ENCODE data around the gene TSHZ2.
"Not testable (repeated sequence)": the region's sequence is repeated elsewhere in the genome, so short reads cannot be mapped to it uniquely, and the experiment has no call there.

Gene TSHZ2

DNA sequence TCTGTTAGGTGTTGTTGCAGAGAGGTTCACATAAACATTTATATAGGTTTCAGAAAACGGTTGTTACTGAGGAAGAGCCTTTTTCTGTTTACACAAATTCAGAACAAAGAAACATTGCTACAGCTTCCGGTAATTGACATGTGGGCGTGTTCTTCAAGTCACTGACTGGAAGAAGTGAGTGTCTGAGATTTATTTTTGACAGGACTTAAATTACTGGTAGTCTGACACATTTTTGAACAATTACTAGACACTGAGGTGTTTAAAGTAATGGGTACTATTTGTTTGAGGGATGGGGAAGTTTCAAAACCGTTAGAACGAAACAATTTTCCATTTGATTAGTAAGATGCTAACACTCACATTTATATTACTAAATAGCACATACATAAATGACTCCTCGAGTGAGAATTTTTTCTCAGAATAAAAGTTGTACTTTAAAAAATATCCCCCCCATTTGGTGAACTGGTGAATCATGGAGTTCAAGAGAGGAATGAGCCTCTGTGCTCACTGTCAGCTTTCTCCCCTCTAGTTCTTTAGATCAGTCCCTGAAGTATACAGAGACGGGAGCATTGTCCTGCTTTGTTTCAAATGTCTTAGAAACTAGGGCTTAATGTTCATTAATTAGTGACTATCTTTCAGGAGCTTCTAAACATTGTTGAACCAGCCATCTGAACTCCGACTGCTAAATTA, 98.7 kb downstream of the TSHZ2 start:
- no peak for DNase-seq

DNA sequence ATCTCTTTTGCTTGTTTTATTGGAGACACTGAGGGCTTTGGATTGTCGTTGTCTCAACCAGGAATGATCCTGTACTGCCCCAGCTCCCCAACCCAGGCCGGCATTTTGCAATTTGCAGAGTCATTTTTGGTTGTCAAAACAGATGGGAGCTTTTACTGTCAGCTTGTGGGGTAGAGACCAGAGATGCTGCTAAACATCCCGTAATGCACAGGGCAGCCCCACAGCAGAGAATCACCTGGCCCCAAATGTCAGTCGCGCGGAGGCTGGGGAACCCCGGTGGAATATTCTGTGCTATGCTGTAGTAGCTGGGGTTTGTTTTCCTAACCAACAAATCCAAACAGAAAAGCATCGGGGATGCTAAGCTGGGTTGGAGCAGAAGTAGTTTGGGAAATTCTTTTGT, 99.7 kb downstream of the TSHZ2 start:
- no peak for DNase-seq

DNA sequence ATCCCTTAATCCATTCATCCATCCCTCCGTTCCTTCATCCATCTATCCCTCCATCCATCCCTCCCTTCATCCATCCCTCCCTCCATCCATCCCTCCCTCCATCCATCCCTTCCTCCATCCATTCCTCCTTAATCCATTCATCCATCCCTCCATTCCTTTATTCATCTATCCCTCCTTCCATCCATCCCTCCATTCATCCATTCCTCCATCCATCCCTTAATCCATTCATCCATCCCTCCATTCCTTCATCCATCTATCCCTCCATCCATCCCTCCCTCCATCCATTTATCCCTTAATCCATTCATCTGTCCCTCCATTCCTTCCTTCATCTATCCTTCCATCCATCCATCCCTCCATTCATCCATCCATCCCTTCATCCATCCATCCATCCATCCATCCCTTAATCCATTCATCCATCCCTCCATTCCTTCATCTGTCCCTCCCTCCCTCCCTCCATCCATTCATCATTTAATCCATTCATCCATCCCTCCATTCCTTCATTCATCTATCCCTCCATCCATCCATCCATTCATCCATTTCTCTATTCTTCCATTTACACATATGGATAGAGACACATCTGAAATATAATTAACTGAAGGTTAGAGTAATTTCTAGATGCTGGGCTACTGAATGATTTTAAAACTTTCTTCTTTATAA, 100.9 kb downstream of the TSHZ2 start:
- no peak for DNase-seq

DNA sequence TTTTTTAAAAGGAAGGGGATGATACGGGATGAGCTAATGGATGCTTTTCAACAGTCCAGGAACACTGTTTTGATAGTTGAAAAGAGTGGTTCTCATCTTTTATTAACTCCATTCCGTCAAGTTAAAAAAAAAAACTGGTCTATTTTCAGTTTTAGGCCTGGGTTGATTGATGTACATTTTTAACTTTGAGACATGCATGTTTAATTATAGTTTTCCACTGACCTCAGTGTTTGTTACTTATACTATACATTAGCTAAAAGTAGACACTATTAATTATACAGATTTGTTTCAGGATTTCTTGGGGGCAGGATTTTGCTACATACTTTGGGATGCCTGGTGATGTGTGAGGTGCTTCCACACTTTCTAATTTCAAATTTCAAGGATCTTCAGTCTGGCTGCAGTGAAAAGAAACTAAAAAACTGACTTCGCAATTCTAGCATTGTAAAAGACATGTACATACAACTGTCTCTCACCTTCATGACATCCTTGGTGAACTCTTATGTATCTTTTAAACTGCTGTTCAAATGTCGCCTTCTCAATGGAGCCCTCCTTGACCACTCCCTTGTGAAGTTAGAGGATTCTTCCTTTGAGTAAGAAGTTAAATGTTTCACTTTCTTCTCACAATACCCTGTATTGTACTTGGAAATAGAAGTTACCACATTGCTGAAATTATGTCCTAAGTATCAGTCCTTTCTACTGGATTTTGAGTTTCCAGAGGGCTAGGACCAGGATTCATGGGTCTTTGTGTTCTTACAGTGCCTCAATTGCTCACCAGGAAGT, 101.7 kb downstream of the TSHZ2 start:
- DNase-seq, result no peak

DNA sequence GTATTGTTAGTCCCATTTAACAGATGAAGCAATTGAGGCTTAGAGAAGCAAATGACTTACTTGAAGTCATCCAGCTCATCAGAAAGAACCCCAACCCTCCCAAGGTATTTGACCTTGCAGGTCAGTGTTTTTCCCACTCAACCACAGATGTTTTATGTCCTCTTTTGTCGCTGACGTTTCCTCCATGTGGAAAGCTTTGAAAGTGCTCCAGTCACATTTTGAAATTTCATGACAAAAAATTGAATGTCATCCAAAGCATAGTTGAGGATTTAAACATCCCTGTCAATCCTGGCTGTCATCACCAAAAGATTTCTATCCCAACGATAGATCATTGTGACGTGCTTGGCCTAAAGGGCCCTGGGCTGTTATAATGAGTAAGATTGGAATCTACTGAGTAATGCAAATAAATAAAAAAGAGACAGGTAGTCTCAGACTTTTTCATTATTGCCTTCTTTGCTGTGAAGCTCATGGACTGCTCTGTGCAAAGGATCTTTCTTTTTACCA, 102.7 kb downstream of the TSHZ2 start:
- no peak for DNase-seq

DNA sequence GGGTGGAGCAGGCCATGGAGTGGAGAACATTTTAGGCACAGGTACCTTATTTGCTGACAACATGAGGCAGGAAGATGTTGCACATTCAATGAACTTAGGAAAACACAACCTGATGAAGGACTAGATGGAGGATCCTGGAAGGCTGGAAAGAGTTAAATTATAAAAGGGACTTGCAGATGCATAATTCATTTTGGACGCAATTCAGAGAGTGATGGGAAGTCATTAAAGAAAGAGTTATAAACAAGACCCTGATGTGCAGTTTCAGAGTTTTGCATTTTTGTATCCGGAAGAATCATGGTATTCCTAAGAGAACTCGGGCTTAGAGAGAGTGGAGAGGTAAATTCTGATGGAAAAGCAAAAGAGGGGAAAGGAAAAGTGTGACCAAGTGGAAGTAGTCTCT, 104.5 kb downstream of the TSHZ2 start:
- no peak for DNase-seq

DNA sequence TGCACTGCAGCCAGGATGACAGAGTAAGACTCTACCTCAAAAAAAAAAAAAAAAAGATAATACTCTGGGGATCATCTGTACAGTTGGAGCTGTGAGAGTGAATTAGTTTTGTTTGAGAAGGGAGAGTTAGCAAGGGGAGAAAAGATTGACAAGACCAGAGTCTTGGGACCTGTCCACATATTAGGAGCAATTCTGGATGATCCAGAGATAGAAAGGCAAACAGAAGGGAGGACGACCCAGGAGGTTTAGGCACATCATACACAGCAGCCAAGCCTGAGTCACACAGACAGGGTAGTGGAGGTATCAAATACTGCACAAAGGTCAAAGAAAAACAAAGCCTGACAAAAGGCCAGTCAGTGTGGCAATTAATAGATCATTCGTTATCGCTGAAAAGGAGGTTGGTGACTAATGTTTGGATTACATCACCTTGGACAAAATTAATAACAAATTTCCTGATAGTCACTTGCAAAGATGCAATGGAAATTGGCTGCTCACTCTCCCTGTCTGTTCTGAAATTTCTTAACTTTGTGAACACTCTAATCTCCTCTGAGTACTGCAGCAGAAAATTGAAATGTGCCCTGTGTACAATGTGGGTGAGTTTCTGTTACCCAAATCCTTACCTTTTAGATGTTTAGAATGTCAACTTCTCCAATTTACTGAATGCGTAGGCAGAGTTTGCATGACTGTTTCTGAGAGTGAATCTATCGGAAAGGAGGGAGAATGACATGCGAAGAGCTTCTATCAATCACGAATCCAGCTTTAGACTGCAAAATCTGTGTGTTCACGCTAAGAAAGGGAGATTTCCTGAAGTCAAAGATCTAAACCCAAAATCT, 105.4 kb downstream of the TSHZ2 start:
- DNase-seq, result no peak

DNA sequence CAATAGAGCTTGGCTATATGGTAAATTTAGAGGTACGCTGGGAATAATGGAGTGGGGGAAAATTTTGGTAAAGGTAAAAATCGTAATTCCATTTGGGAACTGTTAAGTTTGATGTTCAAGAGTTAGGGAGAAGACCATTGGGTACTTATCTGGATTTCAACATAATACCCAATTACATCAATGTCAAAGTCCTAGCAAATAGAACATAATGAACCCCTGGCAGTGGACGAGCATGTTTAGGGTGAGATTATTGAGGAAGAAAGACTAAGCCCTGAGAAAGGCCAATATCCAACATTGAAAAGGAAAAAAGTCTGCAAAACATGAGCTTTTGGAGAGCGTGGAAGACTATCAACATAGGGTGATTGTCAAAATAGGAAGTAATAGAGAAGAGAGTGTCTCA, 106.6 kb downstream of the TSHZ2 start:
- no peak for DNase-seq

DNA sequence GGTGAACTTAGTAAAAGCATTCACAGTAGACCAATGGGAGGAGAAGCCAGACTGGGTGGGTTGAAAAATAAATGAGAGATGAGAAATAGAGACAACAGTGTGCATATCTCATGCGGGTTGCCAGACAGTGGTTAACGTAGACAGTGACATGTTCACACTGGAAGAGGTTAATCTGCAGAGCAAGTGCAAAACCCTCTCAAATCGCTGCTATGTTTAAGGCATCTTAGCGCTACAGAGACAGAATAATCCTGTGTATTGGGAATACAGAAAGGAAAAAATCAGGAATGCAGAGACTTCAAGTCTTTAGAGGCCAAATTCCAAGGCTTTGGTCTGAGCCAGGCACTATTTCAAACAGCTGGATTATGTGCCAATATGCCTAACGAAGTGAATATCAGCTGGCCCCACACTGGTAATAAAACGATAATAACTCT, 107.1 kb downstream of the TSHZ2 start:
- DNase-seq, result no peak

DNA sequence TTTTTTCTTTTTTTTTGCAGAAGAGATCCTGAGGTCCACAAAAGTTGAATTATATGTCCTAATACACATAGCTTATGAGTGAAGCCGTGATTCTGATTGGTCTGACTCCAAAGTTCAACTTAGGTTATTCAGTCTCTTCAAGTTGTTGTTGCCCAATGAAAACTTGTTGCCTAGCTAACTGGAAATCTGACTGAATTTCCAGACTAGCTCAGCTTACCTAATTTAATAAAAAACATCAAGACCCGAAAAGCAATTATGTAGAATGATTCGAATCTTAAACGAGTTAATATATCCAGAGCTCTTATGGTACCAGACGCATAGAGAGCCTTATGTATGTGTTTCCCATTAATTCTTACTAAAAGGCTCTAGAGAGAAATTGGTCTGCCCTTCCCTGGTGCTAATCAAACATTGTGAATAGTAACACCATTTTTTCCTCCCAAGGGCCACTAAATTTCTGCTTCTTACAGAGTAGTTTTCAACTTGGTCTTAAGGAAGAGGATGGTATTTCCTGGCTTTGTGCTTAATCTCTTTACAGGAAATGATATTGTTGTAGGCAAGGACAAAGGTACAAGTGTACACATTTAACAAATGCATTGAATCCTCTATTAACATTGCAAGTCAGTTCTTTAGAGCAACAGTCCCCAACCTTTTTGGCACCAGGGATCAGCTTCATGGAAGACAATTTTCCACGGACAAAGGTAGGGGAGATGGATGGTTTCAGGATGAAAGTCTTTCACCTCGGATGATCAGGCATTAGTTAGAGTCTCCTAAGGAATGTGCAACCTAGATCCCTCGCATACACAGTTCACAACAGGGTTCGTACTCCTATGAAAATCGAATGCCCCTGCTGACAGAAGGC, 107.9 kb downstream of the TSHZ2 start:
- no peak for DNase-seq

DNA sequence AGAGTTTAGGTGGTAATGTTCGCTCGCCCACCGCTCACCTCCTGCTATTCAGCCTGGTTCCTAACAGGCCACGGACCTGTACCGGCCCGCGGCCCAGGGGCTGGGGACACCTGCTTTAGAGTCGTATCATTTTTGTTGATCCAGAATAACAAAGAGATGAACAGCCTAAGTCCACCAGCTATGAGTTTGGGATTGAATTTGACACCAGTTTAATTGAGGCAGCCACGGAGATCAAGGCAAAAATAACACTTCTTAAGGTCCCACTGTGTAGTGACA, 108.5 kb downstream of the TSHZ2 start:
- no peak for DNase-seq

DNA sequence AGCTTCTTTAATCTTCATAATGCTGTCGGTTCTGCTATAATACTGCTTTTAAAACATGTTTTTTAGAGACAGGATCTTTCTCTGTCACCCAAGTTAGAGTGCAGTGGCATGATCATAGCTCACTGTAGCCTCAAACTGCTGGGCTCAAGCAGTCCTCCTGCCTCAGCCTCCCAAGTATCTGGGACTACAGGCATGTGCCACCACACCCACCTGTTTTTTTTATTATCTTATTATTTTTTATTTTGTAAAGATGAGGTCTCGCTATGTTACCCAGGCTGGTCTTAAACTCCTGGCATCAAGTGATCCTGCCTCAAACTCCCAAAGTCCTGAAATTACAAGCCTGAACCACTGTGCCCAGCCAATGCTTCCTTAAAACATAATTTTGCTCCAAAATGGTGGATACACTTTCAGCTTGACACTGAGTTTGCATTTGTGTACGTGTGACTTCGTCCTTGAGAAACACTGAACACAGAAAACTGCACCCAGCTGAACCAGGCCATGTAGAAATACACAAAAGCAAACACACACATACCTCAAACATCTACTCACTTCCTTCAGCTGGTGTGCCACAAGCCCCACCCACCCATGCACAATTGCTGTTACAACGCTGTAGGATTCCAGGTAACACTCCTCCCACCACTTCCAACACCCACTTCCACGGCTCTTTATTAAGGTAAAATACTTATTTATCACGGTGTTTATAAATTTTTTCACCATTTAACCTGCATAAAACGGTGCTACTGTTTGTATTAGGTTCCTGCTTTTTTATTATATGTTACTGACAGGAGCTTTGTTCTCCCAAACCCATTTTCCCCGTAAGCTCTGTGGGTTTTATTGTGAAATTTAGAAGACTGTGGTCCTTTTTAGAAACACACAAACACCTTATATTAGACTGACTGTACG, 109.1 kb downstream of the TSHZ2 start:
- DNase-seq, result no peak

DNA sequence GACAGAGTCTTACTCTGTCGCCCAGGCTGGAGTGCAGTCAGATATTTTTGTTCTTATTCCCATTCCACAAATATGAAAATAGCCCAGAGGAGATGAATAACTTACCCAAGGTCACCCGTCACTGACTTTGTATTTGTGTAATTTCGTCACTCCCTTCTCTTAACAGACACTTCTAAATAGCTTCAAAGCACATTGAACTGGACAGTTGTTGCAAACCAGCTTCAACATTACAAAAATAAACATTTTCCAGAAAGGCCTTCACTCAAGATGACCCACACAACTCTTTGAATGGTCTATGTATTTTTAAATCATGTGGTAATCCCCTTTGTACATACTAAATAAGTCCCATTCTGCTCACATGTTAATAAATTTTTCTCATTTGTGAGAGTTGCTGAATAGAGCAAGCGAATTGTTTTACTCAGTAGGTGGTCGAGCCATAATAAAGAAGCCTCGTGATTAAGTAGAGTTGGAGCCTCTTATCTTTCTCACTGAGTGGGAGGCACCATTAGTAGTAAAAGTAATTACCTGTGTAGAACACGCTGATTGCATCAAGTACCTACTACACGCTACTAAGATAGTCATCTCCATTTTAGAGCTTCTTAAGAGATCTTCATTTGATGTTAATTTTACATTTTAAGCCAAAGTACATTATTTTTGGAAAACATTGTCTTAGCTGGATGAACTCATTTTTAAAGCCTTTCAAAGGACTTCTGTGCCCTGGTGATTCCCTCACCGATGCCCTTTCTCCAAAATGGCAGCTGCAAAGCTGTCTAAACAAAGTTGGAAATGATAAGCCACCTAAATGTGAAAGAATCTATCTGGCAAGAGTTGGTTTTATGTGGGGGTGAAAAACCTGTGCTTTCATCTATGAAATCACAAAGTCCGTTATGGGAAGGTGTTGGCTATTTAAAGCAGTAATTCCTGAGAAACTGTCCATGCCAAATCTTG, 110.0 kb downstream of the TSHZ2 start:
- no peak for DNase-seq

DNA sequence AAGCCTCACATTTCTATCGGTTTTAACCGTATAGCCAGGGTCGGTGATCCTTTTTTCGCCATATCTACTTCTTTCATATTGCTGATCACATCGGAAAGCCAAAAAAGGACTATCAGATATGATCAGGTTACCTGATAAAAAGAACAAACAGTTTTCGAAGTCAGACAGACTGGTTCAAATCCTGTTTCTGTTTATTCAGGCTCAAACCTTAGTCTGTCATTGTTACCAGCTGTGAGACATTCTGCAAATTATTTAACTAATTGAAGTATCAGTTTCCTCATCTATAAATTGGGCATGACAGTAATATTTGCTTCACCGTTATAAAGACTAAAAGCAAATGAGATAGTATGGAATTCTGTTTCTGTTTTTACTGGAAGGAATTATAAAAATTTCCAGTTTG, 111.3 kb downstream of the TSHZ2 start:
- no peak for DNase-seq

DNA sequence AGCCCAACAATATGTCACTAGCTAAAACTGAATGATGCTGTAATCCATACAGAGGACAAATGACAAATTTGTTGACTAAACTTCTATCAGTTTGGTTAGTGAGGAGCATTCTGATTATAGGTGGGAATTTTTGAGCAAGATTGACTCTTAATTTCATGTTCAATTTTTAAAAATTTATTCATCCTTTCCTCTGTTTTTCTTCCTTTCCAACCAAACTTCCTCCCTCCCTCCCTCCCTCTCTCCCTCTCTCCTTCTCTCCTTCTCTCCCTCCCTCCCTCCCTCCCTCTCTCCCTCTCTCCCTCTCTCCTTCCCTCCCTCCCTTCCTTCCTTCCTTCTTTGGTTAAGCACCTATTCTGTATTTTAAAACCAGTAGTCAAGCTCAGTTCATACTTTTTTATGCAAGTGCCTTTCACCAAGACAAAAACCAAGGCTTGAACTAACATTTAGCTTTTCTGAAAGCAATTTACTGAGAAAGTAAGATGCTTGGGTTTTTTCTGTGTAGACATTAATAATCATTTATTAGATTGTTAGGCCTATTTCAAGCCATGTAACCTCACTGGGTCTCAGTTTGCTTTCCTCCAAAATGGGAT, 112.3 kb downstream of the TSHZ2 start:
- no peak for DNase-seq

DNA sequence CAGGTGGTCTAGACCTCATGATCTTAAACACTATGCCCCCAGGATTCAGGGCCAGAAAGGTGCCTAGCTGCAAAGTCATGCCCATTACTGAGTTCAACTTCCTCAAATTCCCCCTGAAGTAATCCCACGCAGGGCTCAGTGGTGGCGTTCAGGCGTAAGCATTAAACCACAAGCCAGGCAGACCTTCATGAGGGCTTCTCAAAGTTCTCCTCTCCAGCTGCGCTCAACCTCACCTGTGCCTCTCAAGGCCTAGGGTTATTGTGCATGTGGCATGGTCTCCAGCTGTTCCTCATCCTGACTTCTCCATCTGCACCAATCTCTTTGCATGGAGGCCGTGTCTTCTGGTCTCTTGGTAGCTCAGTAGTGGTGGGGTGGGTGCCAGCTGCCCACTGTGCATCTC, 113.6 kb downstream of the TSHZ2 start:
- no peak for DNase-seq

DNA sequence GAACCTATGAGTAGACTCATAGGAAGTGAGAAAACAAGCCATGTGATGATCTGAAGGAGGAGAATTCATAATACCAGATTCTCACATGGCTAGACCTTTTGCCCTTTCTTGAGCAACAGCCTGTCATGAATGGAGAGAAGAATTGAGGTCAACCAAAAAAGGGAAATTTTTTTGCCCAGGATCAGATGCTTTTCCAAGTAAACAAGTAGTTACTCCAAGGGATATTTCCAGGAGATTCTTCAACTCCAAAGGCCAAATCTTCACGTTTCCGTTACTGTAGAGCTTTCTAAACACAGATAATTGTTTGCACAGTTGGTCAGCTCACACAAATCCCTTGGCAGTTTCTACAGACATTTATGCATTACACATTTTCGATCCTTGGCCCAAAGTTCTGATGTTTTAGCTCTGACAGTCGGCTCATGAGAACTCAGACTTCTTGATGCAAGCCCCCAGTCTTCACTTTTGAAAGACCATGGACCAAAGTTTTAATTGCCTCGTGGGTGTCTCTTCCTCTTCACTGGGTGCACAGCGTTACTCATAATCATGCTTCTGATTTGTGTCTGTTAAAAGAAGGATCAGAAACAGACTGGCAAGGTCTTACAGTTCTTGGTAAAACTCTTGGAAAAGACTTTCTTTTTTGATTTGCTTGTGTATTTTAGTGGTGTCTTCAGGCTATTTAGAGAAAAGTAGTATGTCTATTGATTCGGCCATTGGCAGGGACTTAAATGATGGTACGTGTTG, 115.0 kb downstream of the TSHZ2 start:
- no peak for DNase-seq

DNA sequence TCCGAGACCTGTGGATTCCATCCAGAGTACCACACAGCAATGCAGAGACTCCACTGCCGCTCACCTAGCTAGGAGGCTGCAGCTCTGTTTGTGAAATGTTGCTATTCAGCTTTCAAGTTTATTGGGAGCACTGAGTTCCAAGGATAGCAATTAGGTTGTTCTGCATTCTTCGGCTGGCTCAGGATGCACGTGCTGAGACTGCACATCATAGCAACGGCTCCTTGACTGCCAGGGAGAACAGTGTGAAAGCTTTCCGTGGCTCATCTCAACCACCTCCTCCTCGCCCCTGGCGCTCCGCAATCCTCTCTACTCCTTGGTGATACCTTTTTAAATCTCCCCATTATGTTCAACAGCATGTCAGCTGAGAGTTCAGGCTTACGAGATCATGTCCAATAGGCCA, 116.6 kb downstream of the TSHZ2 start:
- no peak for DNase-seq

DNA sequence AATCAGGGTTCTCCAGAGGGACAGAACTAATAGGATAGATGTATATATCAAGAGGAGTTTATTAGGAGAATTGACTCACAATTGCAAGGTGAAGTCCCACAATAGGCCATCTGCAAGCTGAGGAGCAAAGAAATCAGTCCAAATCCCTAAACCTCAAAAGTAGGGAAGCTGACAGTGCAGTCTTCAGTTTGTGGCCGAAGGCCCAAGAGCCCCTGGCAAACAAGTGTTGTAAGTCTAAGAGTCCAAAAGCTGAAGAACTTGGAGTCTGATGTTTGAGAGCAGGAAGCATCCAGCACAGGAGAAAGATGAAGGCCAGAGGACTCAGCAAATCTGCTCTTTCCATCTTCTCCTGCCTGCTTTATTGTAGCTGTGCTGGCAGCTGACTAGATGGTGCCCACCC, 117.7 kb downstream of the TSHZ2 start:
- DNase-seq, result not testable (repeated sequence)
